Coronary artery (tissue), 2 donors: ENCODE data around the gene TPT1.
A peak's percentile ranks its signal among the peaks of the same experiment; 100 is the strongest.

Experiments used
- DNase-seq: peaks from one replicate; pipeline ENCODE4 v3.0.0-alpha.2; 2017; ENCODE audit warnings: low spot score
- H3K27ac ChIP-seq, 2 donors: fragments of 200-600 bp; sonication (generic); one replicate each; pipeline ENCODE4 v1.5.1; 2016 to 2019
- H3K4me3 ChIP-seq: fragments of 200-600 bp; sonication (generic); 2 replicates; pipeline ENCODE4 v1.5.1; 2016; ENCODE audit warnings: mild to moderate bottlenecking, moderate library complexity
- TF ChIP-seq, protein P1 (sequence below): fragments of 200-600 bp; sonication (generic); IDR thresholded peaks from one replicate; pipeline ENCODE4 v1.5.1; 2019; ENCODE audit warnings: antibody characterized with exemption

Gene TPT1

DNA sequence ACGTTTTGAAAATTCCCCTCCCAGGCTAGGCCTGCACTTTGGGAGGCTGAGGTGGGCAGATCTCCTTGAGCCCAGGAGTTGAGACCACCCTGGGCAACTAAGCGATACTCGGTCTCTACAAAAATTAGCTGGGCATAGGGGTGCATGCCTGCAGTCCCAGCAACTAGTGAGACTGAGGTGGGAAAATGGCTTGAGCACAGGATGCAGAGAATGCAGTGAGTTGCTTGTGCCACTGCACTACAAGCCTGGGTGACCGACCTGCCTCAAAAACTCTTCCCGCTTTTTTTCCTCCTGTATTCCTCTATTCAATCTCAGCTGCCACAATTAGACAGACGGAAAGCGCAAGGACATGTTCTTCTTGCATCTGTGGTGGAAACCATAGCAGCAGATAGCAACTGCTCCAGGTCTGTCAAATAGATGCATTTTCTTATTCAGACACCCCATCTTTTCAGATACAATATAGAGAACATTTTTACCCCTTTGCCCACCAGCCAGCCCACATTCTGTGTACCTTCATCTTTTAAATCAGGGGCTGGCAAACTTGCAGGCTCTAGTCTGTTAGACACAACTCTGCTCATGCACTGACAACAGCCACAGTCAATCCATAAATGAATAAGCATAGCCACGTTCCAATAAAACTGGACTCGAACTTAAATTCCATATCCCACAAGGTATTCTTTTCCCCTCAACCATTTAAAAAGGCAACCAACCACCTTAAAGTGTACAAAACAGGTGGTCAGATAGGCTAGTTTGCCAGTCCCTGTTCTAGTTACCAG, 4.8 kb downstream of the TPT1 start:
- Histone ChIP-seq H3K27ac (peak overlapping the region in 1 of 2 donors; percentile 13), H3K4me3 (no peak overlapping the region)
- DNase-seq, result no peak
- TF ChIP-seq, protein P1, sequence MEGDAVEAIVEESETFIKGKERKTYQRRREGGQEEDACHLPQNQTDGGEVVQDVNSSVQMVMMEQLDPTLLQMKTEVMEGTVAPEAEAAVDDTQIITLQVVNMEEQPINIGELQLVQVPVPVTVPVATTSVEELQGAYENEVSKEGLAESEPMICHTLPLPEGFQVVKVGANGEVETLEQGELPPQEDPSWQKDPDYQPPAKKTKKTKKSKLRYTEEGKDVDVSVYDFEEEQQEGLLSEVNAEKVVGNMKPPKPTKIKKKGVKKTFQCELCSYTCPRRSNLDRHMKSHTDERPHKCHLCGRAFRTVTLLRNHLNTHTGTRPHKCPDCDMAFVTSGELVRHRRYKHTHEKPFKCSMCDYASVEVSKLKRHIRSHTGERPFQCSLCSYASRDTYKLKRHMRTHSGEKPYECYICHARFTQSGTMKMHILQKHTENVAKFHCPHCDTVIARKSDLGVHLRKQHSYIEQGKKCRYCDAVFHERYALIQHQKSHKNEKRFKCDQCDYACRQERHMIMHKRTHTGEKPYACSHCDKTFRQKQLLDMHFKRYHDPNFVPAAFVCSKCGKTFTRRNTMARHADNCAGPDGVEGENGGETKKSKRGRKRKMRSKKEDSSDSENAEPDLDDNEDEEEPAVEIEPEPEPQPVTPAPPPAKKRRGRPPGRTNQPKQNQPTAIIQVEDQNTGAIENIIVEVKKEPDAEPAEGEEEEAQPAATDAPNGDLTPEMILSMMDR, result no peak

DNA sequence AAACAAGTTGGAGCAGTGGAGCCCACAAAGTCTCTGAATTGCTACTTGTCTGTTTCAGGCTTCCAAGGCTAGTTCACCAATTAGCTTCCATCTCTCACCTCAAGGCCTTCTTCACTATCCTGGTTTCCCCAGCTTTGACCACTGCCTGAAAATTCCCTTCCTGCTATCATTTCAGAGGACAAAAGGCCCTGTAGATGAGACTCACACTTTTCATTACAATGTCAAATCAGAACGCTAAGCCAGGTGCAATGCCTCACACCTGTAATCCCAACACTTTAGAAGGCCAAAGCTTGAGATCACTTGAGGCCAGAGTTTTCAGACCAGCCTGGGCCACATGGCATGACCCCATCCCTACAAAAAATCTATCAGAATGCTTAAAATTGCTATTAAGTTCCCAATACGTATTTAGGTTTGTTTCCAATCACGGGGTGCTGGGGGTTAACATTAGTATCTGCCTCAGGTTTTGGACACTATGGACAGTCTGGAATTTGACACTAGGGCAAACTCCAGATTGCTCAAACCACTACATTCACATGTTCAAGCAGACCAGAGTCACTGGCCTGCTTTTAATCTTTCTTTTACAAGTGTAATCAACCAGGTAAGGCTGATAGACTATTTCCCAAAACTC, 5.5 kb downstream of the TPT1 start:
- Histone ChIP-seq H3K4me3 (no peak overlapping the region), H3K27ac (peak overlapping the region in 1 of 2 donors; percentile 13)
- TF ChIP-seq, protein P1, result no peak
- DNase-seq, result no peak

DNA sequence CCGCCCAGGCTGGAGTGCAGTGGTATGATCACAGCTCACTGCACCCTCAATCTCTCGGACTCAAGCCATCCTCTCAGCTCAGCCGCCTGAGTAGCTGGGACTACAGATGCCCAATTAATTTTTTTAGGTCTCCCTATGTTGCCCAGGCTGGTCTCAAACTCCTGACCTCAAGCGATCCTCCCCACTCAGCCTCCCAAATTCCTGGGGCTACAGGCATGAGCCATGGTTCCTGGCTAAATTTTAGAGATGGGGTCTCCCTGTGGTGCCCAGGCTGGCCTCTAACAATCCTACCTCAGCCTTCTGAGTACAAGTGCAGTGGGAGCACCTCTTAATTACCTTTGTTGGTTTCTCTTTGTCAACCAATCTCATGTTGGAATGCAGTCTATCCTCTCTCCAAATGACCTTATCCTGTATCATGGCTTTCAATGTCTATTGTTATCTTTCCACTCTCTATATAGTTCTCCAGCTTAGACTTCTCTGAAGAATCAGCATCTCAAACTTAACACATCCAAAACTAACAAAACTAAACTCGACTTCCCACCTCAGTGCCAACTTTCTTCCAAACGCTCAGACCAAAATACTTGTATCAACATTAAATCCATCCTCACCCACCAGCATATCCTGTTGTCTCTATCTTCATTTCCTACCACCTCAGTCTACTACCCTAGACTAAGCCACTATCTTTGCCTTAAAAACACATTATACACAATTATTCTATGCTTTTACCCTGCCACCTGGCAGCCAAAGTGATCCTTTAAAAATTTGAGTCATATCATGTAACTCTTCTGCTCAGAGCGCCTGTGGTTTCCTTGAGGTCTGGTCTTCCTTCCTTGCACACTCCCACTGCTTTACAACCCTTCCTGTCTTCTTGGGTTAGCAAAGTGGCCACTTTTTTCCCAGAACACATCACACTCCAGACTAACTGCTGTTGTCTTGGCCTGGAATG, 6.7 kb downstream of the TPT1 start:
- no peak for DNase-seq
- Histone ChIP-seq H3K4me3 (no peak overlapping the region), H3K27ac (peak overlapping the region; percentile 20 to 25)

GRCh38 chr13:45333251-45333976, 7.6 kb downstream of the TPT1 start:
- TF ChIP-seq, protein P1, result no peak
- no peak for DNase-seq
- no peak overlapping the region for H3K4me3 ChIP-seq
- peak overlapping the region in 1 of 2 donors; percentile 25 for H3K27ac ChIP-seq

More for the DNA sequence above, 6.7 kb downstream of the TPT1 start:
- TF ChIP-seq, protein P1, result no peak

DNA sequence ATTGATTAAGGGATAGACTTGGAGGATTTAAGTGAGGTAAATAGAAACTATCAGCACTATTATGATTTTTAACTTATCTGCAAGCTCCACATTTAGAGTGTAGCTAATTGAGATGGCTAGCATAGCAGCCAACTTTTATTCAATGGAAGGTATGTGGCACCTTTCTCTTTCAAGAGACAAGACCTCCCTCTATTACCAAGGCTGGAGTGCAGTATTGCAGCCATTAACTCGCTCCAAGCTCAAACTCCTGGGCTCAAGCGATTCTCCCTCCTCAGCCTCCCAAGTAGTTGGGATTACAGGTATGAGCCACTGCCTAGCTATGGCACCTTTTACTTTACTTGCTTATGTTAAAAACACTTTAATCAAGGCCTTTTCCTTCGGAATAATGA, 8.2 kb downstream of the TPT1 start:
- peak overlapping the region in 1 of 2 donors; percentile 57 for H3K27ac ChIP-seq
- TF ChIP-seq, protein P1, result no peak
- no peak for DNase-seq

GRCh38 chr13:45332036-45332830, 8.8 kb downstream of the TPT1 start:
- TF ChIP-seq, protein P1, result no peak
- Histone ChIP-seq H3K4me3 (no peak overlapping the region), H3K27ac (peak overlapping the region in 1 of 2 donors; percentile 93)
- no peak for DNase-seq

More for the DNA sequence above, 8.2 kb downstream of the TPT1 start:
- no peak overlapping the region for H3K4me3 ChIP-seq
